NCI-H2107 (cell line): Measurements from ENCODE around the gene TBC1D10A.
A peak's percentile ranks its signal among the peaks of the same experiment; 100 is the strongest.

ENCODE experiments used
- DNase-seq: peaks from one replicate; lab custom pipeline; 2025; lab: John Stamatoyannopoulos, UW

The TBC1D10A gene, protein sequence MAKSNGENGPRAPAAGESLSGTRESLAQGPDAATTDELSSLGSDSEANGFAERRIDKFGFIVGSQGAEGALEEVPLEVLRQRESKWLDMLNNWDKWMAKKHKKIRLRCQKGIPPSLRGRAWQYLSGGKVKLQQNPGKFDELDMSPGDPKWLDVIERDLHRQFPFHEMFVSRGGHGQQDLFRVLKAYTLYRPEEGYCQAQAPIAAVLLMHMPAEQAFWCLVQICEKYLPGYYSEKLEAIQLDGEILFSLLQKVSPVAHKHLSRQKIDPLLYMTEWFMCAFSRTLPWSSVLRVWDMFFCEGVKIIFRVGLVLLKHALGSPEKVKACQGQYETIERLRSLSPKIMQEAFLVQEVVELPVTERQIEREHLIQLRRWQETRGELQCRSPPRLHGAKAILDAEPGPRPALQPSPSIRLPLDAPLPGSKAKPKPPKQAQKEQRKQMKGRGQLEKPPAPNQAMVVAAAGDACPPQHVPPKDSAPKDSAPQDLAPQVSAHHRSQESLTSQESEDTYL

DNA sequence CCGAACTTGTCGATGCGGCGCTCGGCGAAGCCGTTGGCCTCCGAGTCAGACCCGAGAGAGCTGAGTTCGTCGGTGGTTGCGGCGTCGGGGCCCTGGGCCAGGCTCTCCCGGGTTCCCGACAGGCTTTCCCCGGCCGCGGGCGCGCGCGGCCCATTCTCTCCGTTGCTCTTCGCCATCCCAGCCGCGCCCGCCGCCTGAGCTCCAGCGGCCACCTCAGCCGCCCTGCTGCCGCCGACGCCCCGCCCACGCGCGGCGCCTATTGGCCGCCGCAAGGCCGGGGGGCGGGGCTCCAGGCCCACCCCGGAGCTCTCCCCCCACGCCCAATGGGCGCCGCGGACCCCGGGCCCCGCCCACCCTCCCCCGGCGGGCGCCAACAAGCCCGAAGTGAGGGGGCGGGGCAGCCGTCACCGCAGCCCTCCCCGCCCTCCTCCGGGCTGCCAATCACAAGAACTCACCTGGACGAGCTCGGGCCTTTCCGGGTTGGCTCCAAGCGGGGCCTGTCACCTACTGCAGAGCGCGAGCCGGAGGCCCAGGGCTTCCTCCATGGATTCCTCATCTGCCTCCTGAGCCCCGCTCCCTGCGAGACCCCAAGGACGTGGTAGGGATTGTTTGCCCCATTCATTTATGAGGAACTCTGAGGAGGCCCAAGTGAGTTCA, at the start of gene TBC1D10A:
TBC1D10A (minus strand) TSS at position 236 of the 657 bp plus-strand sequence; CDS start at position 176, 60 bp downstream.
- DNase-seq: peak; percentile 72

- no peak for DNase-seq
Measured at GRCh38 chr22:30375312-30375849, 48.6 kb upstream of the TBC1D10A start.

- no peak for DNase-seq
Measured at GRCh38 chr22:30373331-30374325, 46.9 kb upstream of the TBC1D10A start.

DNA sequence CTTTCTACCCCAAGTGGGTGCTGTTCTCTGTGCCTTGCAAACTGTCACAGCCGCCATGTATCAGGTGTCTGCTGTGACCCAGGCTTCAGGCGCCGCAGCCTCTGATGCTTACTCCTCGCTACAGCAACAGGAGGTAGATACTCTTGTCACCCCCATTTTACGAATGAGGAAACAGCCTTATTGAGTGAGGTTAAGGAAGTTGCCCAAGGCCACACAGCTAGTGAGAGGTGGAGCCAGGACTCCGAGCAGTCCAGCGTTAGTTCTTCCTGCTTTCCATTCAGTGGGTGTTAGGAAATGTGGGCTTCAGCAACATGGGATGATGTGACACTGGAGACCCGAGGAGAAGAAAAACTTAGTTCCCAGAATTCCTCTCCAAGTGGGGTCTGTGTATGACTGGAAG, 46.2 kb upstream of the TBC1D10A start:
- no peak for DNase-seq

DNA sequence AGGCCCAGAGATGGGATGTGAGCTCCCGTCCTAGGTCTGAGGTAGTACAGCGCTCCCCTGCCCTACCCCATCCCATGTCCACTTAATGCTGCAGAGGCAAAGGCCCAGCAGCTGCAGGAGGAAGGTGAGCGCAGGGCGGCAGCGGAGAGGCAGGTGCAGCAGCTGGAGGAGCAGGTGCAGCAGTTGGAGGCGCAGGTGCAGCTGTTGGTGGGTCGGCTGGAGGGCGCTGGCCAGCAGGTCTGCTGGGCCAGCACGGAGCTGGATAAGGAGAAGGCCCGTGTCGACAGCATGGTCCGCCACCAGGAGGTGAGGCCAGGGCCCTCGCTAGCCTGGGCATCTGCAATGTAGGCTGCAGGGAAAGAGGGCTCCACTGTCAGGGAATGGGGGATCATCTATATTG, 45.2 kb upstream of the TBC1D10A start:
- DNase-seq: no peak

DNA sequence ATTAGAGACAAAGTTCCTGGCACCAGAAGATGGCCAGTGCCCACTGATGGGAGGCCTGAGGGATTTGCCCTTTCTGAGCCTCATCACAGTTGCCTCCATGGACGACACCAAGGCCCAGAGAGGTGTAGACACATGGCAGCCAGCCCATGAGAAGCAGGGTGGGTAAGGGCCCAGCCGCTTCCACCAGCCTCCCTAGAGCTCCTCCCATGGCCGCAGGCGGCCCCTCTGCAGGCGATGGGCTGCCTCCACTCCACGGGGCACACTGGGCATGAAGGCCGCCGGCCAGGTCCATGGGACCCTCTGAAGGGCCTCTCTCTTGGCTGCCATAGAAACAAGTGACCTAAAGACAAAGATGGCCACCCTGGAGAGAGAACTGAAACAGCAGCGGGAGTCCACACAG, 44.6 kb upstream of the TBC1D10A start:
- DNase-seq: no peak

GRCh38 chr22:30370641-30371230, 44.0 kb upstream of the TBC1D10A start:
- no peak for DNase-seq

- DNase-seq: no peak
Measured at GRCh38 chr22:30368420-30368819, 41.7 kb upstream of the TBC1D10A start.

GRCh38 chr22:30365891-30366290, 39.1 kb upstream of the TBC1D10A start:
- DNase-seq: no peak

DNA sequence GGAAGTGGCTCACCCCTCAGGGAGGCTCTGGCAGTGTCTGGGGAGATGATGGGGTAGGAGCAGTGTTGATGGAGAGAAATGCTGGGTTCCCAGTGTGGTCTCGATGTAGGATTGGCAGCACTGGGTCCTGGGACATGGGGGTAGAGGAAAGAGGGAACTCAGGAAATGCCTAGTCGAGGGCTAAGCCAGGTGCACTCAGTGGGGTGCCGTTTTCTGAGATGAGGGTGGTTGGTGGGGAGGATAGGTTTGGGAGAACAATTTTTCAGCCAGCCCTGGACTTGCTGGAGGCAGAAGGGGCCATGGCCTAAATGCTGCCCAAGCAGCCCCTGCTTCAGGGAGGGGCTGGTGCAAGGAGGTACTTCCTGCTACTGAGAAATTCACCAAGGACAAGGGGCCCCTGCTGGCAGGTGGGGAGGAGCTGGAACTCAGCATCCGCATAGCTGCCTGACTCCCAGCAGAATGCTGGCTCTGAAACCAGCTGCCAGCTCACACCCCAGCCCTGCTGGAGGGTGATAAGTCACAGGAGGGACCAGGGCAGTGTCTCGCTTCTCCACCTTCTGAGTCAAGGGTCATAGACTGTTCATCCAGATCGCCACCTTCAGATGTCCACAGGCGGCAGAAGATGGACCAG, 36.0 kb upstream of the TBC1D10A start:
- no peak for DNase-seq

DNA sequence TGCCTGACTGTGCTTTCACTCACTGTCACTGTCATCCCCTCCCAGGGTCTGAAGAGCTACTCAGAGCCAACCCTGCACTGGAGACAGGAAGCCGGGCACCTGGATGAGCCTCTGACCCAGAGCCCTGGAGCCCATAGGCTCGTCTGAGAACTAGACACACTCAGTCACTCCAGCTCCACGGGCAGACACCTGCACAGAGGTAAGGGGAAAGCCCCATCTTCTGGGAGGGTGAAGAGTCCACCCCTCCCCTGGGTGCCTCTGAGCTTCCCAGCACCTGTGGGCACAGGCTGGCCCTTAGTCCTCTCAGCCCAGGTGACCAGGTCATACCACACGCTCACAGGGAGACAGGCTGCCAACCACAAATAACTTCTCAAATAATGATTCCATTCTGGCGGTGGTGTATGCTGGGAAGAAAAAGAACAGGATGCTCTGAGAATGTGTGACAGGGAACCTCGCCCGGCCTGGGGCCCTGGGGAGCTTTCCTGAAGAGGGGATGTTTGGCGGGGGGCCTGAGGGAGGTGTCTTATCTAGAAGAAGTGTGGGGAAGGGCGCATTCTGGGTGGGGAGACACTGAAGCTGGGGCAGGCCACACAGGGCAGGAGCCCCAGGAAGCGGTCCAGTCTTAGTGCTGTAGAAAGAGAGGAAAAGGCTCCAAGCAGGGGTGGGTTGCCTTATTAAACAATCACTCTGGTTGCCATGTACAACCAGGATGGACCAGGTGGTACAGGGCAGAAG, 35.3 kb upstream of the TBC1D10A start:
- DNase-seq: no peak

DNA sequence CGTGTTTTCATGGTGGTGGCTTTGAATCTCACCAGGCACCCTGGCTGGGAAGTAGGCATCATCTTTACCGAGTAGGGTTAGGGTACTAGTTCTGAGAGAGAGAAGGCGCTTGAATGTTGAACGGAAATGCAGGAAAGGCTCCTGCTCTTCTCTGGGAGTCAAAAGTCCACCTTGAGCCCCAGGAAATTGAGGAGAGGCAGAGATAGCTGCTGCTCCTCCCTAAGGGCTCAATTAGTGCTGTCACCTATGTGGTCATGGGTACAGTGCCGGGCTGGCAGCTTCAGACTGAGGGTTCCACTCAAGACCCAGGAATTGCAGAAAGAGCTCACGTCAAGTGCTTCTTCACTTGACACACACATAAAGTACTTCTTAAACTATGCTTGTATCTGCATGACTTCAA, 31.8 kb upstream of the TBC1D10A start:
- DNase-seq: no peak

- DNase-seq: no peak
Measured at GRCh38 chr22:30357650-30358215, 31.0 kb upstream of the TBC1D10A start.

DNA sequence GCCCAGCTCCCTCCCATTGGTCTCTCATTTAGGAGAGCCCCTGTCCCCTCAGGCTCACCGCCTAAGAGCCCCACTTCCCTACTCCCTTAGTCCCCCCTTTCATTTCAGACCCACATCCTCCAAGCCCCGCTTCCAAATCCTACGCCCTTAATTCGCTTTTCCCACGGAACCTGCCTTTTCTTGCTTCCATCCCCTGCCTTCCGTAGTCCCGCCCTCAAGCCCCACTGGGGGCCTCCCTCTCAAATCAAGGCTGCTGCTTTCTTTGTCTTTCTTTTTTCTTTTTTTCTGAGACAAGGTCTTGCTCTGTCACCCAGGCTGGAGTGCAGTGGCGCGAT, 30.5 kb upstream of the TBC1D10A start:
- no peak for DNase-seq

DNA sequence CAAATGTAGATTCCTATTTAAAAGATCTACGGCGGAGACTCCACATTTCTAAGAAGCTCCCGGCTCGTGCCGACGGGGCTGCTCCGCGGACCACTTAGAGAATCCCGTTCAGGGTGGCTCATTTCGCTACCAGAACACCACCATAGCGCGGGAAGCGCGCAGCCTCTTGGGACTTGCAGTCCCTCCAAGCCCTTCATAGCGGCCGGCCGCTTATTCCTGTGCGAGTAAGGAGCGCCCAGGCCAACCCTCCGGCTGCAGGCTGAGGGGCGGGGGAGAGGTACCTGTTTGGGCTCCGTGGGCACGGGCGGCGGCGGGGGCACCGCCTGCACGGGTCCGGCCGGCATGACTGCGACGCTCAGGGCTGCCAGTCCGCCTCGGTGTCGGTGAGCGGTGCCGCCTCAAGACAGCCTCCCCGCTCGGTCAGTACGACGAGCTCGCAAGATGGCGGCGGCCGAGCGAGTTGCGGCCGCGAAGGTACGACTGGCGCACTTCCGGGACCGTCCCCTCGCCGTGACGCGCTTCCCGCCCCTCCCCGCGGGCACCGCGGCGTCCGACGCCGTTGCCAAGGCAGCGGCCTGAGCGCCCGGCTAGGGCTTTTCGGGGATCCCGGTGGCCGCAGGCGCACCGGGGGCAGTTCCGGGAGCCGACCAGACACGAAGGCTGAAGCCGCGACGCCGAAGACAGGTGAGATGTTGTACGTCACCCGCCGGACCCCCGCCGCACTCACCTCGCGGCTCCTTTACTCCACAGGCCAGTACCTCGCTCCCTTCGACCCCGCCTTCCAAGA, 29.9 kb upstream of the TBC1D10A start, which contains the start of the genes CCDC157 and SF3A1:
CCDC157 (plus strand) TSS at position 559 of the 787 bp plus-strand sequence. CDS start 8,994 bp downstream, outside the sequence.
SF3A1 (minus strand) TSS at position 446 of the 787 bp plus-strand sequence; CDS start at position 344, 102 bp downstream.
- peak; percentile 67 for DNase-seq

DNA sequence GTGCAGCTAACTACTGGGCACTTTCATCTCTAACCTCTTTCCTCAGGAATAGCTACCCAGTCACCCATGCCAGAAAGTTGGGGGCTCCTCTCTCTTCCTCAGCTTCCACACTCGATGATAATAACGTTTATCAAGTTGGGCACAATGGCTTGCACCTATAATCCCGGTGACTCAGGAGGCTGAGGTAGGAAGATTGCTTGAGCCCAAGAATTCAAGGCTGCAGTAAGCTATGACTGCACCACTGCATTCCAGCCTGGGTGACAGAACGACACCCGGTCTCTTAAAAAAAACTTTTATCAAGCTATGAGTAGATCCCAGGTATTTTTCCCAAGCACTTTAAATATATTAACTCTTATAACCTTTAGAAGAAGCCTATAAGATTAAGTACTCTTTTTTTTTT, 27.9 kb upstream of the TBC1D10A start:
- DNase-seq: no peak

DNA sequence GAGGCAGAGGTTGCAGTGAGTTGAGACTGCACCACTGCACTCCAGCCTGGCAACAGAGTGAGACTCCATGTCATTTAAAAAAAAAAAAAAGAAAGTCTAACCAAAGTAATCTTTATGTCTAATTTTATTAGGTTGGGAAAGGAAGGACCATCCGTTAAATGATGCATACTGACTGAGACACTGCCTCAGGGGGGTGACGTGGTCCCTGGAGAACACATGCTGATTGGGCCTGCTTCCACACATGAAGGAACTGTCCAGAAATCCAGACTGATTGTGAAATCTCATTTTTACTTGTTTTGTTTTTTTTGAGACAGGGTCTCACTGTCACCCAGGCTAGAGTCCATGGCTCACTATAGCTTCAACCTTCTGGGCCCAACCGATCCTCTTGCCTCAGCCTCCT, 24.5 kb upstream of the TBC1D10A start:
- DNase-seq: no peak

DNA sequence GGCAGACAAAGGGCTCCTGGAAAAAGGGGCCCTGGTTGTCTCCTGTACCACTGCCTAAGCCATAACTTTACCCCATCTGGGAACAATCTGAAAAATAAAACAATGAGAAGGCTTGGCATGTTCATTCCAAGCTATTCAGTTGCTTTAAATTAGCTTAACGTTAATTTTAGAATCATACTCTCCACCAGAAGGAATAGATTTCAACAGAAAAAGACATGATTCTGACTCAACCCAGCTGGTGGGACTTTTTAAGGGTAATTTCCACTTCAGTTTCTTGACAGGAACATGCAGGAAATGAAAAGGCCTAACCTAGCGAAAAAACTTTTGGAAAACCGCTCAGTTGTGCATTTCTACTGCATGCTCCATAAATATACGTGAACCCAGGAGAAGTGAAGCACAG, 22.1 kb upstream of the TBC1D10A start:
- no peak for DNase-seq

DNA sequence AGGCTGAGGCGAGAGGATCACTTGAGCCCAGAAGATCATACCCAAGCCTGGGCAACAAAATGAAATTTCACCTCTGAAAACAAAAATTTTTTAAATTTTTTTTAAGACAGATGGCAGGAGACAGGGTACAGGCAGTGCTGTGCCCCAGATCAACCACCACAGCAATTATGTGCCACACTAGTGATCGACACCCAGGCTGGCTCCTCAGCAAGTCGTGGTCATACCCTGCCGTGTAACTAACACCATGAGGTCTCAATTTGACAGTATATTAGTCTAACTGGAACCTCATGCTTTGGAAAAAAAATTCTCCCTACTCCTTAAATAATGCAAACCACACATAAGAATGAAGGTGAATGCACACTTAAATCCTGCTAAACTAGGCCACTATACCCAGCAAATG, 21.7 kb upstream of the TBC1D10A start:
- DNase-seq: no peak
